PC-9 (cell line): ENCODE data around the gene PPP2R5C. TPM values are rescaled to one million over a fixed set of nuclear protein-coding genes. Genes with fewer than 3 reads are reported as not detected.
"Not testable (repeated sequence)": the region's sequence is repeated elsewhere in the genome, so short reads cannot be mapped to it uniquely, and the experiment has no call there.

Experiments used
- BruUV-seq: library from RNA; stranded (reverse); fragments of 400-500 nt; replicated peaks from 2 replicates; lab custom pipeline; 2021; lab: Mats Ljungman, UMichigan
- CTCF ChIA-PET: fragments of 300-600 bp; sonication (Branson Sonifier 250); formaldehyde crosslinking; loops from one replicate; lab custom pipeline; 2022; ENCODE audit warnings: antibody characterized with exemption; lab: Charles Lee
- POLR2A ChIA-PET: fragments of 300-600 bp; sonication (Branson Sonifier 250); formaldehyde crosslinking; loops from one replicate; lab custom pipeline; 2022; ENCODE audit warnings: antibody characterized with exemption; ENCODE audit not compliant: unreplicated experiment; lab: Charles Lee
- DNase-seq, 2 experiments: peaks; one replicate each; pipeline versions ENCODE4 v3.0.0 to v3.0.0-alpha.2; 2015 to 2022; ENCODE audit warnings: mixed read lengths in 1 of 2
- H2AFZ ChIP-seq: fragments of 200-600 bp; sonication (generic); 2 replicates; pipeline ENCODE4 v1.8.1; 2017; ENCODE audit warnings: antibody characterized with exemption
- H3F3A ChIP-seq: fragments of 200-600 bp; sonication (generic); 2 replicates; pipeline ENCODE4 v1.8.1; 2017; ENCODE audit warnings: antibody characterized with exemption, mild to moderate bottlenecking, low read depth; ENCODE audit not compliant: insufficient read depth
- H3K27ac ChIP-seq: fragments of 200-600 bp; sonication (generic); 2 replicates; pipeline ENCODE4 v1.6.1; 2016; ENCODE audit warnings: mixed run types
- H3K27me3 ChIP-seq: fragments of 200-600 bp; sonication (generic); 2 replicates; pipeline ENCODE4 v1.6.1; 2016; ENCODE audit warnings: low read depth, mixed run types; ENCODE audit not compliant: insufficient read depth
- H3K36me3 ChIP-seq: fragments of 200-600 bp; sonication (generic); 2 replicates; pipeline ENCODE4 v1.6.1; 2016; ENCODE audit warnings: low read depth, mixed run types
- H3K4me1 ChIP-seq: fragments of 200-600 bp; sonication (generic); replicated peaks from 2 replicates; pipeline ENCODE4 v1.6.1; 2016; ENCODE audit warnings: mixed run types; ENCODE audit not compliant: insufficient read depth
- H3K4me2 ChIP-seq: fragments of 200-600 bp; sonication (generic); 2 replicates; pipeline ENCODE4 v1.6.1; 2017; ENCODE audit warnings: mixed run types
- H3K4me3 ChIP-seq: fragments of 200-600 bp; sonication (generic); 2 replicates; pipeline ENCODE4 v1.6.1; 2016; ENCODE audit warnings: mixed run types
- H3K79me2 ChIP-seq: fragments of 200-600 bp; sonication (generic); 2 replicates; pipeline ENCODE4 v1.6.1; 2017; ENCODE audit warnings: low read depth, mixed run types
- H3K9me2 ChIP-seq: fragments of 200-600 bp; sonication (generic); 2 replicates; pipeline ENCODE4 v1.8.1; 2017; ENCODE audit warnings: mild to moderate bottlenecking; ENCODE audit not compliant: insufficient read depth
- H3K9me3 ChIP-seq: fragments of 200-600 bp; sonication (generic); 2 replicates; pipeline ENCODE4 v1.8.1; 2016; ENCODE audit warnings: low read depth; ENCODE audit not compliant: insufficient read depth
- H4K20me1 ChIP-seq: fragments of 200-600 bp; sonication (generic); 2 replicates; pipeline ENCODE4 v1.8.1; 2017; ENCODE audit not compliant: insufficient read depth
- EZH2 ChIP-seq: fragments of 200-600 bp; sonication (generic); IDR thresholded peaks from 2 replicates; pipeline ENCODE4 v1.8.0; 2017; ENCODE audit warnings: antibody characterized with exemption, low read depth
- intact Hi-C: fragments of 100-400 bp; cut with micrococcal nuclease; formaldehyde crosslinking; loops from one replicate; pipeline ENCODE4 v1.10.0; 2022; ENCODE audit not compliant: unreplicated experiment
- total RNA-seq: library from RNA; stranded (reverse); gene quantifications from 2 replicates; pipeline ENCODE4 v1.2.3, GENCODE V29; 2021
- TF ChIP-seq, protein P1 (sequence below): fragments of 200-600 bp; sonication (generic); conservative IDR thresholded peaks from 2 replicates; pipeline ENCODE4 v1.6.1; 2017; ENCODE audit warnings: mixed run types, antibody characterized with exemption, mild to moderate bottlenecking, moderate library complexity

Gene PPP2R5C
- total RNA-seq, 1 experiment from 2014 or later: 401 TPM

DNA sequence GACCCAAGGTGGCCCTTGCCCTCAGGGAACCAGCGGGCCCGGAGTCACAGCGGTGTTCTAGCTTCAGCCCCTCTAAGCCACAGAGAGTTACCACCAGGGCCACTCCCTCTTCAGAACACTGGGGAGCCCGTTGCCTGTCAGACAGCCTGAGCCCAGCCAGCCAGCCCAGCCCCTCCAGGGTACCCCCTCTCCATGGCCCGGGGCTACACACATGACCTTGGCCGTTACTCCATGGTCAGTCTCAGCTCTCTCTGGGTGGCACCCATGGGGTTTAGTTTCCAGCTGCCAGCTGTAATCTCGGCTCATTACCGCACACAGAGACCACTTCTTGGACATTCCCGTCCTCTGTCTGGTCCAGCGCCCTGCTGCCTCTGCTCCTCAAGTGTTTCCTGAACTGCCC lies 35.0 kb downstream of the PPP2R5C start:
- no peak for DNase-seq
- ChIA-PET POLR2A (no interaction called here), CTCF (interaction anchor here (1.0 kb wide), 1 partner anchor 90 kb away, joined by 3 read pairs; no protein-coding TSS in a partner anchor)
- Histone ChIP-seq H3F3A (0 out of 2 replicates have a peak, but pooled peaks cover 5% of the 10 kb centered on the region), H3K4me1 (peaks cover 11% of the 10 kb centered on the region), H3K36me3 (no peaks in the 10 kb centered on the region), H3K4me3 (no peak overlapping the region), H3K27me3 (no peaks in the 10 kb centered on the region), H3K9me3 (no peaks in the 10 kb centered on the region), H3K27ac (no peak overlapping the region), H3K9me2 (no peaks in the 10 kb centered on the region), H4K20me1 (no peaks in the 10 kb centered on the region), H3K4me2 (no peak overlapping the region), H3K79me2 (no peaks in the 10 kb centered on the region), H2AFZ (no peak overlapping the region)
- no peak for TF ChIP-seq EZH2
- TF ChIP-seq, protein P1, sequence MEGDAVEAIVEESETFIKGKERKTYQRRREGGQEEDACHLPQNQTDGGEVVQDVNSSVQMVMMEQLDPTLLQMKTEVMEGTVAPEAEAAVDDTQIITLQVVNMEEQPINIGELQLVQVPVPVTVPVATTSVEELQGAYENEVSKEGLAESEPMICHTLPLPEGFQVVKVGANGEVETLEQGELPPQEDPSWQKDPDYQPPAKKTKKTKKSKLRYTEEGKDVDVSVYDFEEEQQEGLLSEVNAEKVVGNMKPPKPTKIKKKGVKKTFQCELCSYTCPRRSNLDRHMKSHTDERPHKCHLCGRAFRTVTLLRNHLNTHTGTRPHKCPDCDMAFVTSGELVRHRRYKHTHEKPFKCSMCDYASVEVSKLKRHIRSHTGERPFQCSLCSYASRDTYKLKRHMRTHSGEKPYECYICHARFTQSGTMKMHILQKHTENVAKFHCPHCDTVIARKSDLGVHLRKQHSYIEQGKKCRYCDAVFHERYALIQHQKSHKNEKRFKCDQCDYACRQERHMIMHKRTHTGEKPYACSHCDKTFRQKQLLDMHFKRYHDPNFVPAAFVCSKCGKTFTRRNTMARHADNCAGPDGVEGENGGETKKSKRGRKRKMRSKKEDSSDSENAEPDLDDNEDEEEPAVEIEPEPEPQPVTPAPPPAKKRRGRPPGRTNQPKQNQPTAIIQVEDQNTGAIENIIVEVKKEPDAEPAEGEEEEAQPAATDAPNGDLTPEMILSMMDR: no peak
- BruUV-seq: no TSS peak
- intact Hi-C loops: no loop called here

DNA sequence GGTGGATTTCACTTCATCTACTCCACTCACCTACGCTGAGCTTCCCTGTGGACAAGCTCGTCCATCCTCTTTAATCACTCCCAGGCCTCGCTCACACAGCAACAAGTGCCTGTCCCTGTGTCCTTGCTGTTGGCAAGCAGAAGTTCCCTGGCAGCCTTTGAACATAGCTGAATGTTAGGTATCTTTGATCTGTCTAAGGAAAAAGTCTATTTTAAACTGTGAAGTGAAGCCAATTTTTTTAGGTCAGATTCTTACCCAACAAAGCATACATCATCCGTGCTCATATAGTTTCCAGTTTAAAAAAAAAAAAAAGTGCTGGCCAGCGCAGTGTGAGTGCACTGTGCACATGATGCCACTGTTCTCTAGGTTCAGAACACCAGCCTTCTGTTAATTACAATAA lies 36.3 kb downstream of the PPP2R5C start:
- no peaks in the 10 kb centered on the region for H3K9me2 ChIP-seq
- ChIA-PET CTCF (no interaction called here), POLR2A (interaction anchor here (0.6 kb wide), 1 partner anchor 29 kb away, joined by 4 read pairs; no protein-coding TSS in a partner anchor)
- H3K27ac ChIP-seq: no peak overlapping the region
- H4K20me1 ChIP-seq: no peaks in the 10 kb centered on the region
- H3K4me3 ChIP-seq: no peak overlapping the region
- no peaks in the 10 kb centered on the region for H3K79me2 ChIP-seq
- no peaks in the 10 kb centered on the region for H3K36me3 ChIP-seq
- H3K9me3 ChIP-seq: no peaks in the 10 kb centered on the region
- DNase-seq: no peak
- no peaks in the 10 kb centered on the region for H3K27me3 ChIP-seq
- TF ChIP-seq, protein P1: no peak
- TF ChIP-seq EZH2: no peak
- H3K4me1 ChIP-seq: no peaks in the 10 kb centered on the region
- no peaks in the 10 kb centered on the region for H3F3A ChIP-seq
- intact Hi-C loops: no loop called here
- no TSS peak for BruUV-seq
- H3K4me2 ChIP-seq: no peak overlapping the region
- H2AFZ ChIP-seq: no peak overlapping the region

DNA sequence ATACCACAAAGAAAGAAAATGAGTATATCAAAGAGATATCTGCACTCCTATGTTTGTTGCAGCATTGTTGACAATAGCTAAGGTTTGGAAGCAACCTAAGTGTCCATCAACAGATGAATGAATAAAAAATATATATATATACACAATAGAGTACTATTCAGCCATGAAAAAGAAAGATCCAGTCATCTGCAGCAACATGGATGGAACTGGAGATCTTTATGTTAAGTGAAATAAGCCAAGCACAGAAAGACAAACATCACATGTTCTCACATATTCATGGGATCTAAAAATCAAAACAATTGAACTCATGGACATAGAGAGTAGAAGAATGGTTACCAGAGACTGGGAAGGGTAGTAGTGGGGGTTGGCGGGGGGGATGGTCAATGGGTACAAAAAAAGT lies 42.9 kb downstream of the PPP2R5C start:
- BruUV-seq, H3K27ac ChIP-seq, H3K9me3 ChIP-seq, H3K9me2 ChIP-seq, CTCF ChIA-PET, DNase-seq, POLR2A ChIA-PET, H4K20me1 ChIP-seq, H3K4me3 ChIP-seq, H3K27me3 ChIP-seq, H2AFZ ChIP-seq, H3K79me2 ChIP-seq, intact Hi-C loops, H3K4me2 ChIP-seq, H3K36me3 ChIP-seq: not testable (repeated sequence)
- H3F3A ChIP-seq: peaks cover 13% of the 10 kb centered on the region
- peaks cover 13% of the 10 kb centered on the region for H3K4me1 ChIP-seq

DNA sequence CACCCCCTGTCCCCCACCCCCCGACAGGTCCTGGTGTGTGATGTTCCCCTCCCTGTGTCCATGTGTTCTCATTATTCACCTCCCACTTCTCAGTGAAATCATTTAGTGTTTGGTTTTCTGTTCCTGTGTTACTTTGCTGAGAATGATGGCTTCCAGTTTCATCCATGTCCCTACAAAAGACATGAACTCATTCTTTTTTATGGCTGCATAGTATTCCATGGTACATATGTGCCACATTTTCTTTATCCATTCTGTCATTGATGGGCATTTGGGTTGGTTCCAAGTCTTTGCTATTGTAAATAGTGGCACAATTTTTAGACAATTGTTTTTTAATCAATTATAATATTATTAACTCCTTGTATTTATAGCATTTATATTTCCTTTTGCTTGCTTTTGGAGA lies 44.7 kb downstream of the PPP2R5C start:
- BruUV-seq, POLR2A ChIA-PET: not testable (repeated sequence)

More for the DNA sequence above, 44.7 kb downstream of the PPP2R5C start:
- H3K27ac ChIP-seq, H3K27me3 ChIP-seq, H4K20me1 ChIP-seq, H3K9me3 ChIP-seq, CTCF ChIA-PET, H3K4me3 ChIP-seq, H3K4me2 ChIP-seq, DNase-seq, H2AFZ ChIP-seq, H3K36me3 ChIP-seq, intact Hi-C loops, H3K9me2 ChIP-seq: not testable (repeated sequence)
- Histone ChIP-seq H3F3A (peaks cover 30% of the 10 kb centered on the region), H3K79me2 (peaks cover 16% of the 10 kb centered on the region), H3K4me1 (peaks cover 19% of the 10 kb centered on the region)
